ENCODE results near the gene KRR1. TPM values are rescaled to one million over a fixed set of nuclear protein-coding genes. Genes with fewer than 3 reads are reported as not detected.
"Not testable (repeated sequence)": the region's sequence is repeated elsewhere in the genome, so short reads cannot be mapped to it uniquely, and the experiment has no call there.

Gene KRR1
- total RNA-seq, 2 experiments from 2014 or later, result 81.1 to 83.9 TPM

DNA sequence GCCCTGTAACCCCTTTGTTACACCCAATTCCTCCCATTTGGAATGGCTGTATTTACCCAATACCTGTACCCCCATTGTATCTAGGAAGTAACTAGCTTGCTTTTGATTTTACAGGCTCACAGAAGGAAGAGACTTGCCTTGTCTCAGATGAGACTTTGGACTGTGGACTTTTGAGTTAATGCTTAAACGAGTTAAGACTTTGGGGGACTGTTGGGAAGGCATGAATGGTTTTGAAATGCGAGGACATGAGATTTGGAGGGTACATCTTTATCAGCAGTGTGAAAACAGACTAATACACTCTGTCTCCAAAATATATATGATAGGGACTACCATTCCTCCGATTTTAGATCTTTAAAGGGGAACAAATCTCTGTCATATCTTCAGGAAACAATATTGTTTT is 69.0 kb downstream of the KRR1 start:
- H3K9me3 Mint-ChIP-seq; H3K4me3 Mint-ChIP-seq; H3K36me3 Mint-ChIP-seq (ENCODE audit: low read depth); CTCF ChIA-PET; H3K27ac Mint-ChIP-seq; intact Hi-C loops (cut with micrococcal nuclease); DNase-seq; H3K4me1 Mint-ChIP-seq (ENCODE audit: low read depth): not testable (repeated sequence)
- peaks cover 14% of the 10 kb centered on the region for H3K27me3 Mint-ChIP-seq (ENCODE audit: low read depth)

DNA sequence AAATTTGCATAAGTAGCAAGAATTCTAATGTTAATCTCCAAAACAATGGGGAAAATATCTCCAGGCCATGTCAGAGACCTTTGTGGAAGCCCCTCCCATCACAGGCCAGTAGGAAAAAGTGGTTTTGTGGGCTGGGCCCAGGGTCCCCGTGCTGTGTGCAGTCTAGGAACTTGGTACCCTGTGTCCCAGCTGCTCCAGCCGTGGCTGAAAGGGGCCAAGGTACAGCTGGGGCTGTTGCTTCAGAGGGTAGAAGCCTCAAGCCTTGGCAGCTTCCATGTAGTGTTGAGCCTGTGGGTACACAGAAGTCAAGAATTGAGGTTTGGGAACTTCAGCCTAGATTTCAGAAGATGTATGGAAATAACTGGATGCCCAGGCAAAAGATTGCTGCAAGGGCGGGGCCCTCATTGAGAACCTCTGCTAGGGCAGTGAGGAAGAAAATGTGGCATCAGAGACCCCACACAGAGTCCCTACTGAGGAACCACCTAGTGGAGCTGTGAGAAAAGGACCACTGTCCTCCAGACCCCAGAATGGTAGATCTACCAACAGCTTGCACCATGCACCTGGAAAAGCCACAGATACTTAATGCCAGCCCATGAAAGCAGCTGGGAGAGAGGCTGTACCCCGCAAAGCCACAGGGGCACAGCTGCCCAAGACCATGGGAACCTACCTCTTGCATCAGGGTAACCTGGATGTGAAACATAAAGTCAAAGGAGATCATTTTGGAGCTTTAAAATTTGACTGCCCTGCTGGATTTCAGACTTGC is 69.5 kb downstream of the KRR1 start:
- CTCF ChIA-PET; H3K27ac Mint-ChIP-seq; DNase-seq; H3K4me1 Mint-ChIP-seq (ENCODE audit: low read depth); H3K9me3 Mint-ChIP-seq; H3K4me3 Mint-ChIP-seq; intact Hi-C loops (cut with micrococcal nuclease); H3K36me3 Mint-ChIP-seq (ENCODE audit: low read depth): not testable (repeated sequence)
- H3K27me3 Mint-ChIP-seq (ENCODE audit: low read depth), result peaks cover 14% of the 10 kb centered on the region

Other genes with a start within 250 kb of the KRR1 start
- gene CAPS2, start 181.3 kb downstream of the KRR1 start, total RNA-seq, result 1 to 10 TPM; 1.9 to 2.5 TPM
- not detected for gene GLIPR1L1, start 176.9 kb downstream of the KRR1 start, total RNA-seq
- under 1 TPM; 0.33 to 0.35 TPM for gene GLIPR1L2, start 120.5 kb downstream of the KRR1 start, total RNA-seq
- gene GLIPR1, start 30.9 kb downstream of the KRR1 start, total RNA-seq, result 1 to 10 TPM; 1.3 to 1.5 TPM

Data from activated naive CD4-positive, alpha-beta T cell treated with anti-CD3 and anti-CD28 coated beads for 36 hours (primary cell).